Right lobe of liver (tissue), 6 donors: ENCODE data around the gene MYO5B. TPM values are rescaled to one million over a fixed set of nuclear protein-coding genes. Genes with fewer than 3 reads are reported as not detected.

Source experiments
- ATAC-seq, 4 donors: fragments of 200-7000 bp; cut with Tn5 transposase; one replicate each; pipeline ENCODE4 v1.9.1; 2020; ENCODE audit warnings: mild to moderate bottlenecking in 4 of 4, moderate library complexity in 4 of 4
- DNase-seq, 3 donors: peaks; one replicate each; pipeline ENCODE4 v3.0.0-alpha.2; 2020
- H3K27ac ChIP-seq, 3 donors: fragments of 200-600 bp; one replicate each; pipeline ENCODE4 v1.8.0; 2022
- H3K27me3 ChIP-seq, 2 donors: fragments of 200-600 bp; one replicate each; pipeline ENCODE4 v1.8.0; 2022
- H3K36me3 ChIP-seq, 4 donors: fragments of 200-600 bp; sonication (generic) in 1 of 4; one replicate each; pipeline versions ENCODE4 v1.5.1 to v1.8.0; 2017 to 2022; ENCODE audit warnings: control low read depth in 1 of 4
- H3K4me1 ChIP-seq, 4 donors: fragments of 200-600 bp; sonication (generic) in 1 of 4; one replicate each; pipeline versions ENCODE4 v1.5.1 to v1.8.0; 2017 to 2022; ENCODE audit warnings: control low read depth in 1 of 4
- H3K4me3 ChIP-seq, 3 donors: fragments of 200-600 bp; one replicate each; pipeline ENCODE4 v1.8.0; 2022
- H3K9me3 ChIP-seq, 4 donors: fragments of 200-600 bp; sonication (generic) in 1 of 4; one replicate each; pipeline versions ENCODE4 v1.5.1 to v1.8.0; 2017 to 2022; ENCODE audit warnings: control low read depth in 1 of 4
- CTCF ChIP-seq, 4 donors: fragments of 200-600 bp in 3 of 4; fragments of 450-650 bp in 1 of 4; IDR thresholded peaks; one replicate each; pipeline versions ENCODE4 v1.5.1 to v1.8.0; 2016 to 2022; ENCODE audit warnings: antibody characterized with exemption in 4 of 4, mild to moderate bottlenecking in 2 of 4
- POLR2A ChIP-seq: fragments of 450-650 bp; IDR thresholded peaks from one replicate; pipeline ENCODE4 v1.6.1; 2017; ENCODE audit warnings: antibody characterized with exemption, mild to moderate bottlenecking
- WGBS: methylation state at CpG from one replicate; pipeline ENCODE4 v1.1.6; 2018; ENCODE audit warnings: low coverage, low lambda C conversion rate; ENCODE audit not compliant: insufficient coverage; ENCODE audit errors: missing lambda C conversion rate; 5-methylcytosine and 5-hydroxymethylcytosine counted together
- intact Hi-C, 2 donors: fragments of 100-400 bp; cut with DNase I; formaldehyde crosslinking; loops; one replicate each; pipeline versions ENCODE4 v1.11.2 to v1.14.1; 2022
- total RNA-seq, 6 experiments: library from RNA; depleted of rRNA in 2 of 6; stranded (reverse); fragments of >200 nt in 2 of 6; fragmentation: NEBNext Ultra II Directional in 3 of 6; extraction: Animal tissue kit (Norgen Biotek cat#: 25700) in 3 of 6; gene quantifications; one replicate each; pipeline versions ENCODE4 v1.1.0 to v1.2.4, GENCODE V29; 2016 to 2023
- donor health status: DM: no; HTN: yes; CAD: no.
- donor health status: DM: no; HTN: no; CAD: no.
- donor health status: DM: no; HTN: no; CAD: no.
- donor health status: DM: no; HTN: yes; CAD: no.
- donor health status: DM: no; HTN: yes; CAD: no.

Gene MYO5B
- total RNA-seq, 6 experiments from 2014 or later, result 13.4 to 25.1 (median 16.6) TPM

- Histone ChIP-seq H3K27me3 (no peaks in the 10 kb centered on the region), H3K4me1 (peaks cover 0 to 48% (median 5%) of the 10 kb centered on the region in 4 donors), H3K4me3 (no peak overlapping the region), H3K36me3 (no peaks in the 10 kb centered on the region), H3K9me3 (no peaks in the 10 kb centered on the region), H3K27ac (no peak overlapping the region)
- no peak for ATAC-seq
- WGBS, result 97% methylated on average over 3 of the region's 4 CpGs
- no peak for TF ChIP-seq CTCF (IDR thresholded peaks at IDR 0.05)
- TF ChIP-seq POLR2A, result no peak
- intact Hi-C loops, result no loop called here
- no peak for DNase-seq
These were observed 224.6 kb downstream of the MYO5B start for GRCh38 chr18:49970319-49970718.

GRCh38 chr18:49968644-49969309, 226.2 kb downstream of the MYO5B start:
- intact Hi-C loops, result no loop called here
- H3K4me3 ChIP-seq, result no peak overlapping the region
- peak overlapping the region in 2 of 3 donors; percentile 34 to 71 for H3K27ac ChIP-seq
- peak; percentile 11 to 49 (median 26) for ATAC-seq
- no peaks in the 10 kb centered on the region for H3K27me3 ChIP-seq
- H3K9me3 ChIP-seq, result no peaks in the 10 kb centered on the region
- H3K4me1 ChIP-seq, result peaks cover 0 to 48% (median 5%) of the 10 kb centered on the region in 4 donors
- H3K36me3 ChIP-seq, result no peaks in the 10 kb centered on the region
- TF ChIP-seq CTCF (IDR thresholded peaks at IDR 0.05) (no peak), POLR2A (no peak)
- WGBS, result 44% methylated on average over 3 of the region's 5 CpGs
- DNase-seq, result no peak

GRCh38 chr18:49967636-49968313, 227.2 kb downstream of the MYO5B start:
- ATAC-seq, result no peak
- DNase-seq, result no peak
- peaks cover 0 to 43% (median 5%) of the 10 kb centered on the region in 4 donors for H3K4me1 ChIP-seq
- H3K27ac ChIP-seq, result peak overlapping the region; percentile 38 to 81 (median 71)
- no peaks in the 10 kb centered on the region for H3K36me3 ChIP-seq
- no peaks in the 10 kb centered on the region for H3K9me3 ChIP-seq
- no peaks in the 10 kb centered on the region for H3K27me3 ChIP-seq
- no peak overlapping the region for H3K4me3 ChIP-seq
- intact Hi-C loops, result no loop called here
- WGBS, result 71% methylated on average over 5 of the region's 7 CpGs
- TF ChIP-seq POLR2A (no peak), CTCF (IDR thresholded peaks at IDR 0.05) (no peak)

- 15% methylated on average over 4 of the region's 4 CpGs for WGBS
- H3K27me3 ChIP-seq, result no peaks in the 10 kb centered on the region
- H3K9me3 ChIP-seq, result no peaks in the 10 kb centered on the region
- peak; percentile 90 to 96 (median 92) for ATAC-seq
- peaks cover 0 to 37% (median 4%) of the 10 kb centered on the region in 4 donors for H3K4me1 ChIP-seq
- DNase-seq, result peak in 1 of 3 donors; percentile 67
- H3K4me3 ChIP-seq, result peak overlapping the region in 2 of 3 donors; percentile 10 to 22
- H3K36me3 ChIP-seq, result no peaks in the 10 kb centered on the region
- no peak for TF ChIP-seq POLR2A
- no peak for TF ChIP-seq CTCF (IDR thresholded peaks at IDR 0.05)
- peak overlapping the region; percentile 35 to 84 (median 71) for H3K27ac ChIP-seq
- intact Hi-C loops, result no loop called here
These were observed 227.8 kb downstream of the MYO5B start for GRCh38 chr18:49967171-49967570.
